Activated T-cell treated with anti-CD3 and anti-CD28 coated beads, Interleukin-2, amount 50 U/mL, for 72 hours (primary cell): ENCODE measurements around the gene FHIT. TPM values are rescaled to one million over a fixed set of nuclear protein-coding genes. Genes with fewer than 3 reads are reported as not detected.

Source experiments
- ATAC-seq, 2 donors: fragments of 150-1000 bp; cut with Tn5 transposase; replicated peaks in 1 of 2; 2 replicates each; pipeline ENCODE4 v1.10.0; 2021; ENCODE audit warnings: moderate library complexity in 2 of 2, mild to moderate bottlenecking in 1 of 2
- DNase-seq, 2 donors: peaks; one replicate each; pipeline ENCODE4 v3.0.0; 2021 to 2022; ENCODE audit warnings: mixed read lengths in 1 of 2
- H3K27ac Mint-ChIP-seq: one replicate; pipeline ENCODE4 v1.8.0; 2022; ENCODE audit warnings: mild to moderate bottlenecking, moderate library complexity, mixed read lengths
- H3K27me3 Mint-ChIP-seq: one replicate; pipeline ENCODE4 v1.8.0; 2022; ENCODE audit warnings: low read depth, mixed read lengths
- H3K36me3 Mint-ChIP-seq, 2 donors: one replicate each; pipeline ENCODE4 v1.8.0; 2022; ENCODE audit warnings: mixed read lengths in 2 of 2, mild to moderate bottlenecking in 1 of 2; ENCODE audit not compliant: insufficient read depth in 2 of 2
- H3K4me1 Mint-ChIP-seq: one replicate; pipeline ENCODE4 v1.8.0; 2022; ENCODE audit warnings: low read depth, mixed read lengths
- H3K4me3 Mint-ChIP-seq, 2 donors: one replicate each; pipeline ENCODE4 v1.8.0; 2022; ENCODE audit warnings: mild to moderate bottlenecking in 2 of 2, mixed read lengths in 2 of 2, moderate library complexity in 2 of 2
- H3K9me3 Mint-ChIP-seq, 2 donors: one replicate each; pipeline ENCODE4 v1.8.0; 2022; ENCODE audit warnings: mixed read lengths in 2 of 2
- total RNA-seq, 2 donors: library from RNA; stranded (reverse); gene quantifications; one replicate each; pipeline ENCODE4 v1.2.3, GENCODE V29; 2022

The FHIT gene
- total RNA-seq, 2 donors from 2014 or later: 48.2 to 54.9 TPM

GRCh38 chr3:60167186-60167585, 1084.1 kb downstream of the FHIT start:
- no peak for DNase-seq

GRCh38 chr3:60160822-60161748, 1090.2 kb downstream of the FHIT start:
- H3K4me1 Mint-ChIP-seq: no peaks in the 10 kb centered on the region
- DNase-seq (no peak), ATAC-seq (no peak)
- H3K4me3 Mint-ChIP-seq: no peak overlapping the region
- H3K9me3 Mint-ChIP-seq: no peaks in the 10 kb centered on the region
- H3K27ac Mint-ChIP-seq: no peak overlapping the region
- H3K27me3 Mint-ChIP-seq: no peaks in the 10 kb centered on the region
- H3K36me3 Mint-ChIP-seq: no peaks in the 10 kb centered on the region

More at GRCh38 chr3:60167186-60167585, 1084.1 kb downstream of the FHIT start:
- ATAC-seq: no peak
- no peak overlapping the region for H3K4me3 Mint-ChIP-seq
- no peaks in the 10 kb centered on the region for H3K36me3 Mint-ChIP-seq
- H3K9me3 Mint-ChIP-seq: no peaks in the 10 kb centered on the region
- no peaks in the 10 kb centered on the region for H3K27me3 Mint-ChIP-seq
- H3K27ac Mint-ChIP-seq: no peak overlapping the region
- peaks cover 7% of the 10 kb centered on the region for H3K4me1 Mint-ChIP-seq

DNA sequence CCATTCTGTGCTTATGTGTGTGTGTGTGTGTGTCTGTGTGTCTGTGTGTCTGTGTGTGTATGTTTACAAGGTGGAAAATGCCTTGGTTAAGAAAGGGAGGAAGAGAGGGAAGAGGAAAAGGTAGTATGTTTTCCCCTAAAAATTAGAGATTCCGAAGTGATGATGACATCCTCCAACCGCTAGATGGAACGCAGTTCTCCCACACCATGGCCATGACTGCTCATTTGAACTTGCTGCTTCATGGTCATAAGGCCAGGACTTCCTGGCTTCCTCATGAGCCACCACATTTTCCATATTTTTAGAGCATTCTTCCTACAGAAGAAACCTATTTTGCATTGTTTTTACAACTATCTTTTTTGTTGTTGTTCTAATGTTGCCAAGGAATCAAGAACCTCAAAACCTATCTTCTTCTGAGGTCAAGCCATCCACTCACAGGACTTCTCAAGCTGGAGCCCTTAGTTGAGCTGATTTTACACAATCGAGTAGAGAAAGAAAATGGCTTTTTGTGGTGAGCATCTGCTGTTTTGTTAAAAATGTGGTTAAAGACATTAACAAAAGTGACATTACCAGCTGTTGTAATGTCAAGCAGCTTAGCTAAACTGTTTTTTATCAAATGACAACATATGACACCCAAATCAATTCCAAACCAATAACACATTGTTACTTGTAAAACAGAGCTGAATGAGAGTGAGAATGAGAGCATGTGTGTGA, 1091.0 kb downstream of the FHIT start:
- H3K27me3 Mint-ChIP-seq: no peaks in the 10 kb centered on the region
- DNase-seq: no peak
- no peaks in the 10 kb centered on the region for H3K36me3 Mint-ChIP-seq
- no peaks in the 10 kb centered on the region for H3K9me3 Mint-ChIP-seq
- ATAC-seq: no peak
- H3K4me1 Mint-ChIP-seq: no peaks in the 10 kb centered on the region
- H3K27ac Mint-ChIP-seq: no peak overlapping the region
- no peak overlapping the region for H3K4me3 Mint-ChIP-seq

DNA sequence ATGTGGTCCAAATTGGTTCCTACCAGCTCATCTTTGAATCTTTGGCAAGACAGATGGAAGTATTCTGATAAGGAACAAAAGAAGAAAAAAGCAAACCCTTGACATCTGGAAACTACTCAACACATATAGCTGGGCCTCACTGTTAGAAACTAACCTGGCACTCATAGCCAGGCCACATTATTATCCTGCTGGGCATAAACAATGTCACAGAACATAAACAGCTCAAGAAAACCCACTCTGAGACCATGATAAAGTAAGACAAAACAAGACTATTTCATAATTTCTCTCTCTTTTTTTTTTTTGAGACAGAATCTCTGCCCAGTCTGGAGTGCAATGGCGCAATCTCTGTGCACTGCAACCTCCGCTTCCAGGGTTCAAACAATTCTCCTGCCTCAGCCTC, 1093.2 kb downstream of the FHIT start:
- Mint-ChIP-seq H3K27ac (no peak overlapping the region), H3K4me3 (no peak overlapping the region), H3K27me3 (no peaks in the 10 kb centered on the region), H3K4me1 (no peaks in the 10 kb centered on the region), H3K9me3 (no peaks in the 10 kb centered on the region), H3K36me3 (no peaks in the 10 kb centered on the region)
- DNase-seq: no peak
- no peak for ATAC-seq

- Mint-ChIP-seq H3K4me1 (no peaks in the 10 kb centered on the region), H3K27me3 (no peaks in the 10 kb centered on the region), H3K27ac (no peak overlapping the region), H3K4me3 (no peak overlapping the region), H3K36me3 (peaks cover 0 to 2% of the 10 kb centered on the region in 2 donors), H3K9me3 (peaks cover 0 to 2% of the 10 kb centered on the region in 2 donors)
- DNase-seq: no peak
- no peak for ATAC-seq
Observed at GRCh38 chr3:60154011-60154410, 1097.2 kb downstream of the FHIT start.

DNA sequence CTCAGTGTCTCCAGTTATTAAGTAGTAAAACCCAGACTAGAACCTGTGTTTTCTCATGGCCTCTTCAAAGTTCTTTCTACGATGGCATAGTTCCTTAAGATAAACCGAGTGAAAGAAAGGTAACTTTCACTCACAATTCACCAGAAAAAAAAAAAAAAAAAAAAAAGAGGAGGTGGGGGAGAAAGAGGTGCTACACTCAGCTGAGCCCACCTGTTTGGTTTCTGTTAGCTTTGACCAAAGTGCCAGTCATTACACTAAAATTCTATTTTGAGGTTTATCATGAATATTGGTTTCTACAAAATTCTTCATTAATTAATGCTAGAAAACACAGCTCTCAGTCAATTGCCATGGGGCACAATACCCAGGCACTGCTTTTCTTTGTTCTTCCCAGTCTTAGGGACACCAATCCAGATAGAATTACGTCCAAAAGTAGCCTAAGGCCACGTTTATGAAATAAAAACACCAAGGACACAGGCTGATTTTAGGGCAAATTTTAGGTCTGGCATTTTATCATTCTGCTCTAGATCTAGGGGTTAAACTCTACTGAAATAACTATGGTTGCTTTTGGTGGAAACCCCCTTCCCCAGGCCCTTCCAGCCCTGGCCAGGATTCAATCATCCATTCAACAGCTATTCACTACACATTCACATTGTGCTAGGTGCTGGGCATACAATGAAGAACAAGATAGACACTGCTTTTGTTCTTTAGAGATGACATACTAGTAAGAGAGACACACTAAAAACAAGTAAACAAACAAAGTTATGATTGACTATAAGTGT, 1097.8 kb downstream of the FHIT start:
- DNase-seq (no peak), ATAC-seq (no peak)
- no peak overlapping the region for H3K27ac Mint-ChIP-seq
- H3K4me1 Mint-ChIP-seq: no peaks in the 10 kb centered on the region
- H3K36me3 Mint-ChIP-seq: peaks cover 0 to 2% of the 10 kb centered on the region in 2 donors
- H3K4me3 Mint-ChIP-seq: no peak overlapping the region
- peaks cover 0 to 2% of the 10 kb centered on the region in 2 donors for H3K9me3 Mint-ChIP-seq
- H3K27me3 Mint-ChIP-seq: no peaks in the 10 kb centered on the region

- Mint-ChIP-seq H3K4me1 (peaks cover 6% of the 10 kb centered on the region), H3K27ac (no peak overlapping the region), H3K4me3 (no peak overlapping the region), H3K36me3 (peaks cover 0 to 2% of the 10 kb centered on the region in 2 donors), H3K27me3 (no peaks in the 10 kb centered on the region), H3K9me3 (peaks cover 0 to 2% of the 10 kb centered on the region in 2 donors)
- DNase-seq: no peak
- no peak for ATAC-seq
Observed at GRCh38 chr3:60149501-60149900, 1101.8 kb downstream of the FHIT start.

DNA sequence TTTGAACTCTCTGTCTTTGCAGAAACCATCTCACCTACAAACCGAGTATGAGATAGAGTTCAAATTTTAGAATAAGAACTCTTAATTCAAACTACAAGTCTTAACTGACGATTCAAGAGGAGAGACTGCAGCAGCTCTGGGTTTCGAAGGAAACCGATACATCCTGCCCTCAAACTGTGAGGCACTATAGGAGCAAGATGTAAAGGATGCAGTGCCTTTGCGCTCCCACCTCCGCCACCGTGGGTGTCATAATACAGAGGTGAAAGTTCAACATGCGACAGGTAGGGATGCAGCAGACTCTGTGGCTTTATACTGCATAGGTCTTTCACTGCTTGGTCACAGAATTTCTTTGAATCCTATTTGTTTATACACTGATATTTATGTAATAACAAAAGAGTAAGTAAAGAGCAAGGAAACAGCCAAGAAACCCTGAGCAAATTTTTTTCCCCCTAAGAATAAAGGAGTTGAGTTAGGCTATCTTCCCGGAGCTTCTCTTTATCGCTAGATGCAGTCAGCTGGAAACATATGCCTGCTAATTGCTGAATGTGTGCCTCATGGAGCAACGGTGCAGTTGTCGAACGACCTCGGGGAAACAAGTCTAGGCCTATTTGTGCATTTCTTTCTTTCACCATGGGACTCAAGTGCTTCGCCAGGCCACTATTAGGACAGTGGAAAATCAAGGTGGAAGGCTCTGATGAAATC, 1103.9 kb downstream of the FHIT start:
- Mint-ChIP-seq H3K27ac (no peak overlapping the region), H3K9me3 (peaks cover 0 to 2% of the 10 kb centered on the region in 2 donors), H3K27me3 (no peaks in the 10 kb centered on the region), H3K4me3 (no peak overlapping the region), H3K36me3 (peaks cover 0 to 2% of the 10 kb centered on the region in 2 donors), H3K4me1 (peaks cover 6% of the 10 kb centered on the region)
- DNase-seq (no peak), ATAC-seq (no peak)

DNA sequence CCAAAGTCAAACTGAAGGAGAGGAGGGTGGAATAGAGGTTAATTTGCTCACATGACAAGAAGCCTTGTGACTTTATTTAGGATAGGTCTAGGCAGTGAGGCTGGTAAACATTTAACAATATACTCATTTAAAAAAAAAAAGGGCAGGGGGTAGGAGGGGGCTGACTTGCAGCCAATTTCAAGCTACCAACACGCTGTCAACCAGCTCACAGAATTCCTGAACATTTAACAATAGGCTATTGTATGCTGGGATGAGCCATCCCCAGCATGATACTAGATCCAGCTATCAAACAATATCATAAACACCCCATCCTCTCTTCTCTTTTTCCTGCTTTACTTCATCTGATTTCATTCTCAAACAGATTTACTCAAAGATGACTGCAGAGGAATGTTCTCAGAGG, 1105.1 kb downstream of the FHIT start:
- Mint-ChIP-seq H3K27ac (no peak overlapping the region), H3K4me3 (no peak overlapping the region), H3K9me3 (no peaks in the 10 kb centered on the region), H3K27me3 (no peaks in the 10 kb centered on the region), H3K4me1 (peaks cover 6% of the 10 kb centered on the region), H3K36me3 (no peaks in the 10 kb centered on the region)
- ATAC-seq: no peak
- DNase-seq: no peak

DNA sequence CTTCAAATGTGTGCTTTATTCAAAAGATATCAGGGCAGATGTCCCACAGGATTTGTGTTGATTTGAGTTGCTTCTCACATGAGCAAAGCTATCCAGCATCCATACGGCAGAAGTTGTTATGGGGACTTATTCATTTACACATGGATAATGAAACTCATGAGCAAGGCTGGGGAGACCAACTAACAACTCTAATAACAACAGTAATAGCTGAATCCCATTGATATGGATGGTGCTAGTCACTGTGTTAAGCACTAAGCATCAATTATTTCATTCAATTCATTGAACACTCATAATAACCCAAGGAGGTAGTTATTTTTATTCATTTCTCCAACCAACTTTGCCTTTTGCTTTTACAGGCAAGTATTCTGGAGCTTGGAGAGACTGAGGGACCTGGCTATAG, 1107.2 kb downstream of the FHIT start:
- Mint-ChIP-seq H3K4me1 (peaks cover 6% of the 10 kb centered on the region), H3K27ac (no peak overlapping the region), H3K9me3 (no peaks in the 10 kb centered on the region), H3K27me3 (no peaks in the 10 kb centered on the region), H3K4me3 (no peak overlapping the region), H3K36me3 (no peaks in the 10 kb centered on the region)
- no peak for ATAC-seq
- no peak for DNase-seq

DNA sequence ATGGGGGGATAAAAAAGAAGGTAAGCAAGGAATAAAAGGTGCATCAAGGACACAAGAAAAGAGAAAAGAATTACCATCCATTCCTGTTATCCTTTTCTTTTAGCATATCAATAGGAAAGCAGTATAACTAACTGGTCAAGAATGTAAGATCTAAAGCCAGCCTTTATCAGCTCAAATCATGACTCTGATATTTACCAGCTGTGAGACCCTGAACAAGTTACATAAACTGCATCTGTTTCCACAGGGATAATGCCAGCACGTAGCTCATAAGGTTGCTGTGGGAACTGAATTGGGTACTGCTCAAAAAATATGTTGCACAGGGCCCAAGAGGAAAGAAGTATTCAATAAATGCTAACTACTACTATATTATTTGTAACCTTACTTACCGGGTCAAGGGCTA, 1109.2 kb downstream of the FHIT start:
- Mint-ChIP-seq H3K27me3 (no peaks in the 10 kb centered on the region), H3K9me3 (no peaks in the 10 kb centered on the region), H3K4me3 (no peak overlapping the region), H3K4me1 (no peaks in the 10 kb centered on the region), H3K36me3 (no peaks in the 10 kb centered on the region), H3K27ac (no peak overlapping the region)
- ATAC-seq: no peak
- DNase-seq: no peak

DNA sequence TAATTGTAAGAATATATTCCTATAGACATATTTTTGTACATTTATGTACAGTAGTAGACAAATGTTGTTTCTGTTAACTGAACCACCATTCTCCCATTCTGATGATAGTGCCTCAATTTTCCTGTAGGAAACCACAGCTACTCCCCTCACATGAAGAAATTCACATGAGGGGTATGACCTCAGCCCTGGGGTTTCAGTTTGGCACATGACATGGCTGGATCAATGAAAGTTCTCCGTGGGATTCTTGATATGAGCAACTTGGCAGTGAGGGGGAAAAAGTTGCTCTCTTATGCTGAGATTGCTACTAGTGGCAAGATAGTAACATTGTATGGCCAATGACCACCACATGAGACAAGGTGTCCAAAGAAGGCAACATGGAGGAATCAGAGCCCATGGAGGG, 1111.1 kb downstream of the FHIT start:
- H3K27me3 Mint-ChIP-seq: no peaks in the 10 kb centered on the region
- H3K36me3 Mint-ChIP-seq: peaks cover 0 to 2% of the 10 kb centered on the region in 2 donors
- peak in 1 of 2 donors; percentile 30 for ATAC-seq
- DNase-seq: no peak
- H3K4me3 Mint-ChIP-seq: no peak overlapping the region
- H3K27ac Mint-ChIP-seq: no peak overlapping the region
- H3K4me1 Mint-ChIP-seq: peaks cover 6% of the 10 kb centered on the region
- no peaks in the 10 kb centered on the region for H3K9me3 Mint-ChIP-seq
